Activated CD4-positive, alpha-beta T cell treated with anti-CD3 and anti-CD28 coated beads for 4 hours (primary cell): ENCODE results near the gene FBLN7.
A peak's percentile ranks its signal among the peaks of the same experiment; 100 is the strongest.

Experiments used
- DNase-seq, 2 donors: peaks; one replicate each; pipeline ENCODE4 v3.0.0-alpha.2; 2020

The FBLN7 gene

GRCh38 chr2:112140899-112141625 is 2.9 kb downstream of the FBLN7 start:
- DNase-seq, result no peak

- DNase-seq, result no peak
Measured at GRCh38 chr2:112141626-112142007, 3.4 kb downstream of the FBLN7 start.

- DNase-seq, result no peak
Measured at GRCh38 chr2:112142525-112143078, 4.4 kb downstream of the FBLN7 start.

GRCh38 chr2:112143150-112143549 is 5.0 kb downstream of the FBLN7 start:
- no peak for DNase-seq

DNA sequence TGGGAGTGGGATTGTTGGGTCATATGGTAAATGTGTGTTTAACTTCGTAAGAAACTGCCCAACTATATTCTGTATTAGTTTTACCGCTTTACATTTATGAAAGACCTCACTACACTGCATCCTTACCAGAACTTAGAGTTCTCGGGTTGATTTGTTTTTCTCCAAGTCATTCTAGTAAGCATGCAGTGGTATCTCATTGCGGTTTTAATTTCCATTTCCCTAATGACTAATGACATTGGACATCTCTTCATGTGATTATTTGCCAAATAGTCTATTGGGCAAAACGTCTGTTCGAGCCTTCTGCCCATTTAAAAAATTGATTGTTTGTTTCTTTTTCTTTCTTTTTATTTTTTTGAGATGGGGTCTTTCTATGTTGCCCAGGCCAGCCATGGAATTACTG is 6.8 kb downstream of the FBLN7 start:
- no peak for DNase-seq

- DNase-seq, result no peak
Measured at GRCh38 chr2:112147382-112148168, 9.4 kb downstream of the FBLN7 start.

- no peak for DNase-seq
Measured at GRCh38 chr2:112148477-112148876, 10.3 kb downstream of the FBLN7 start.

- no peak for DNase-seq
Measured at GRCh38 chr2:112149194-112149593, 11.0 kb downstream of the FBLN7 start.

GRCh38 chr2:112149866-112150435 is 11.8 kb downstream of the FBLN7 start:
- no peak for DNase-seq

DNA sequence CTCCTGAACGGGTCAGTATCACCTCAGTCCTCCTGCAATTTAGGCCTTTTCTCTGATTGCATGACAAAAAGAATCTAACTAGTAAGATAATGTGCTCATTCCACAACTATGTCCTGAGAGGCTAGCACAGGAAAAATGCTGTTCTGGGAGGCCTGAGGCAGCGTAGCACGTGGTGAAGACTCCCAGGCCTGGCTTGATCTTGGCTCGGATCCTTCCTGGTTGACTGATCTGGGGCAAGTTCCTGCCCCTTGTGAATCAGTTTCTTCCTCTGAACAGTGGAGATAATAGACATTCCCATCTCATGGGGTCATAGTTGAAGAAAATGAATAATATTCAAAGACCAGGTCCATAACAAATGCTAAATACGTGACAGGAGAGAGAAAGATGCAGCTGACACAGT is 12.3 kb downstream of the FBLN7 start:
- no peak for DNase-seq

DNA sequence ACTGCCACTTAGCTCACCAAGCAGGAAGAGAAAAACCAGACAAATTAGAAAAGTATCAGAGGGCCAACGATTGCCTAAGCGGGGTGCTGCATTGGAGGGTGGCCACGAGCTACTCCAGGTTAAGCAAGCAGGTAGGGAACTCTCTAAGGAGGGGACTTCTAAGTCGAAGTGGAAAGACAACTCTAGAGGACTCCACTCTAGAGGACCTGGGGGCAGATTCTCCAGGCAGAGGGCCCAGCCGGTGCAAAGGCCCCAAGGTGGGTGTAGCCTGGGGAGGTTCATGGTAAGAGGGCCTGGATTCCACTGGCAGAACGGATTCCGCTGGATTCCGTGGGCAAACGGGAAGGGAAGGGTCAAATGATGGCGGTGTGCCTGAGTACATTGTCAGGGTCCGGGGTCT is 12.7 kb downstream of the FBLN7 start:
- no peak for DNase-seq

- DNase-seq, result no peak
Measured at GRCh38 chr2:112151271-112151670, 13.1 kb downstream of the FBLN7 start.

DNA sequence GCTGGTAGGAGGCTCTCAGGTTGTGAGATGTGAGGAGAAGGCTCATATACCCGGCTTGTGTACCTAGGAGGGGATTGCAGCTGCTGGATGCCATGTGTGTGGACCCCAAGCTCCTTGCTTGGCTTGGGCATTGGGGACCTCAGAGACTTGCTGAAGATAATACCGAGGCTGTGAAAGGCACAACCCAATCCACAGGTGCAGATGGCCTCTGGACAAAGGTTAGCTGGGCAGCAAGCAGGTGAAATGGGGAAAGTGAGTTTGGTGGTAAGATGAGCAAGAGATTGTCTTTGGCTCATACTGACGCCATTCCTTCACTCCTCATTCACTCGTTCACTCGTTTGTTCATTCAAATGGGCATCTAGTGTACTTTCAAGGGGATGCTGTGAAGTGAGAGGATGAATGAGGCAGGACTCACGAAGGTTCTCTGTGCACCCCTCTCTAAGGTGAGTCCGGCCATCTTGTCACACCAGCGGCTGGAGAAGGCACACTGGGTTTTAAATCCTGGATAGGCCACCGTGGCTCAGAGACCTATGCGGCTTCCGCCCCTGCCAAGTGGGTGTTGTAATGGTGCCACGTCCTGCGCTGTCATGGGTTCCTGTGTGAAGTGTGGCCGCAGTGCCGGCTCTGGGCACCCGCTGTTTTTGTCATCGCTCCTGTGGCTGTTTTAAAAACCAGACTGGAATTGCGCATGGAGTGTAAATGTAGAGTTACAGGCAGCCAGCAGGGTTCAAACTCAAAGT is 13.7 kb downstream of the FBLN7 start:
- DNase-seq, result no peak

GRCh38 chr2:112152476-112153178 is 14.4 kb downstream of the FBLN7 start:
- DNase-seq, result no peak

DNA sequence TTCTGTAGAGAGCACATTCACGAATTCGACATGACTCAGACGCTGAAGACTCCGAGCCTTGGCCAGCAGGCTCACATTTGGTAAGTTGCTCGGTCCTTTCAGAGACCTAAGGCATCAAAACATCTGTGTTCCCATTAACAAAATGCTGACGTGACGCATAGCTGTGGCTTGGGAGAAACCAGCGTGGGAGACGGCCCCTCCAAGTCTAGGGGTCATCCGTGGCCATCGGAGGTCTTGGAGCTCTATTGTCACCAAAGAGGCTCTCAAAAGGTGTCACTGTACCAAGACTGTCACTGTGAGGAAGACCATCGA is 14.9 kb downstream of the FBLN7 start:
- no peak for DNase-seq

- no peak for DNase-seq
Measured at GRCh38 chr2:112153501-112153900, 15.3 kb downstream of the FBLN7 start.

DNA sequence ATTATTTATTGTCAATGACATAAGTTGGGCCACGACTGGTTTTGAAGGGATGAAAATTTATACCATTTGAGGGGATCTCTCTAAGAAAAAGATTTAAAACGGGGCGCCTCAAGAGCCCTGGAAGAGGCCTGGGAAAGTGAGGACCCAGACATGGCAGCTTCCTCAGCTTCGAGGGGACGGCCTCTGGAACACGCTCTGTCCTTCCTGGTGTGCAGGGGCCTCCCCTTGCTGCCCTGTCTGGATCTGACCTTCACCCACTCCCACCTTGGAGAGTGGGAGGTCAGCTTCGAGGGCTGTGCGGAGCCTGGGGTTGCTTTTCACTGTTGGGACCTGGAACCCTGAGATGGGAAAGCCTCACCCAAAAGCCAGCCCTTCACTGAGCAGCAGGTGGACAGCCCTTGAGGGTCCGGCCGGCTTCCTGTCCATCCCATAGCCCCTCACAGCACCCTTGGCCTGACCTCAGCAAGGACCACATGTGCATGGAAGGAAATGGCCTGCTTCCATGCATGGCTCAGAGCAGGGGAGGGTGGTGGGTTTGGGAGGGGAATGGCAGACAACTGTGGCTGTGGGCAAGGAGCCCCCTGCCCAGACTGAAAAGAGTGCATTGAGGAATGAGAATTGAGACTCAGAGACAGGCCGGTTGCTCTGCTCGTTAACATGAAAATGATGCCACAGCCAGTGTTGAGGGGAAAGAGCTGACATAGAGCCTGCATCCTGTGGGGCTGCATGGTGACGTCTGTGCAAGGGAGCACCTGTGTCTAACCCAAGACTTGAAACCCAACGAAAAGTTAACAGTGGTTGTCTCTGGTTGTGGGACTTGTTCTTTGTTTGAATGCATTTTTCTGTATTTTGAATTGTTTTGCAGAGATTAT is 16.3 kb downstream of the FBLN7 start:
- DNase-seq, result peak in 1 of 2 donors; percentile 32

GRCh38 chr2:112155331-112156151 is 17.4 kb downstream of the FBLN7 start:
- peak; percentile 26 to 34 for DNase-seq

DNA sequence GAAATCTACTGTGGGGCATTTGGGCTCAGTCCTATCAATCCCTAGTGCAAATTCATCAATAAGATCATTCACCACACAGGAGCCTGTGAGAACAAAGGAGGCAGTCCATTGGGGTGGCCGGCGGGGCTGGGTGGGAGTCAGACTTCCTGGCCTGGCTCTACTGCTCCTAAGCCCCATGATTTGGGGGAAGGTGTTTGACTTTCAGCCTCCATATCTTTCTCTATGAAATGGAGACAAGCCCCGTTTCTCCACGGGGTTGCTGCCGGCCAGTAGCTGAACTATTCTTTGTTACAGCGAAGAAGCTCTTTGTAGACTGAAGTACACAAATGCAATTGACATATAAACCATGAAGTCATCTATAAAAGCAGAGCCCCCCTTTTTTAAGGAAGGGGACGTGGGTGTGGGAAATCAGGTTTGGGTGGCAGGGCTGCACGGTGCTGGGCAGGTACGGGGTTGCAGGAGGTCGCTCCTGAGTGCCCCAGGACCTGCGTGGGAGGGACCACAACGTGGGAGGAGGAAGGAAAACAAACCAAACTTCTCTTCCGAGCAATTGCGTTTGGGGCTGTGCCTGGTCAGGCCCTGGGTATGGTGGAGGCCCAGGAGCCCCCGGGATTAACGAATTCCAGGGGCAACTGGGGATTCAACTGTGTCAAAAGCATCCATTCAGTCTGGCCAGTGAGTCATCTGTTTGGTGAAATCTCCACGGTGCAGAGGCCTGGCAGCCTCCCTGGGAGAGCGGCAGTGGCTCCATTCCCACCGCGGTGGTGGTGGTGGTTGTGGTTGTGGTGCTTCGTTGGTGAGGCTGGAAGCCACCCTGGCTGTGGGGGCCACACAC is 18.2 kb downstream of the FBLN7 start:
- peak; percentile 34 to 50 for DNase-seq

DNA sequence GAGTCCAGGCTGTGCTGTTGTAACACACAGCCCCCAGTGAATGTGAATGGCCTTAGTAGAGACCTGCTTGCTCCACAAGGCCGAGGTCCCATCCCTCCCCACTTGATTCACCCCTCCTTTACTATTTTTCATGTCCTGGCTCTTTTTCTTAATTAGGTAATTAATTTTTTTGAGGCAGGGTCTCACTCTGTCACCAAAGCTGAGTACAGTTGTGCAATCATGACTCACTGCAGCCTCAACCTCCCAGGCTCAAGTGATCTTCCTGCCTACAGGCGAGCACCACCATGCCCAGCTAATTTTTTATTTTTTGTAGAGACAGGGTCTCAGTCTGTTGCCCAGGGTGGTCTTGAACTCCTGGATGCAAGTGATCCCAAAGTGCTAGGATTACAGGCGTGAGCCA is 19.3 kb downstream of the FBLN7 start:
- DNase-seq, result no peak
